Myocyte (in vitro differentiated cells): ENCODE data around the gene CIB4. TPM values are rescaled to one million over a fixed set of nuclear protein-coding genes. Genes with fewer than 3 reads are reported as not detected.
A peak's percentile ranks its signal among the peaks of the same experiment; 100 is the strongest.

Experiments
- DNase-seq: peaks from one replicate; pipeline ENCODE4 v3.0.0-alpha.2; 2012; ENCODE audit warnings: low read depth
- total RNA-seq: library from RNA; depleted of rRNA; stranded (reverse); fragments of >200 nt; gene quantifications from 2 replicates; pipeline ENCODE4 v1.2.3, GENCODE V29; 2014

The CIB4 gene
- total RNA-seq, 1 donor from 2014 or later: not detected

GRCh38 chr2:26623541-26624495, 17.3 kb downstream of the CIB4 start:
- DNase-seq: peak; percentile 28

GRCh38 chr2:26621469-26622199, 19.5 kb downstream of the CIB4 start:
- DNase-seq: no peak

GRCh38 chr2:26620031-26620605, 21.0 kb downstream of the CIB4 start:
- no peak for DNase-seq

- DNase-seq: no peak
Measured at GRCh38 chr2:26619521-26619951, 21.6 kb downstream of the CIB4 start.

GRCh38 chr2:26619096-26619495, 22.1 kb downstream of the CIB4 start:
- DNase-seq: no peak

GRCh38 chr2:26618611-26619010, 22.6 kb downstream of the CIB4 start:
- no peak for DNase-seq

GRCh38 chr2:26617588-26618083, 23.5 kb downstream of the CIB4 start:
- DNase-seq: no peak

- no peak for DNase-seq
Measured at GRCh38 chr2:26616706-26617587, 24.2 kb downstream of the CIB4 start.

GRCh38 chr2:26615860-26616705, 25.1 kb downstream of the CIB4 start:
- no peak for DNase-seq

- no peak for DNase-seq
Measured at GRCh38 chr2:26615336-26615859, 25.8 kb downstream of the CIB4 start.

GRCh38 chr2:26614216-26615138, 26.7 kb downstream of the CIB4 start:
- no peak for DNase-seq

- DNase-seq: no peak
Measured at GRCh38 chr2:26613241-26614215, 27.6 kb downstream of the CIB4 start.

GRCh38 chr2:26612522-26613240, 28.5 kb downstream of the CIB4 start:
- no peak for DNase-seq

- DNase-seq: no peak
Measured at GRCh38 chr2:26612034-26612433, 29.1 kb downstream of the CIB4 start.

- no peak for DNase-seq
Measured at GRCh38 chr2:26610504-26611335, 30.4 kb downstream of the CIB4 start.
